Kidney (tissue), 14 donors: ENCODE results near the gene FMO5. TPM values are rescaled to one million over a fixed set of nuclear protein-coding genes. Genes with fewer than 3 reads are reported as not detected.

Experiments
- DNase-seq, 5 donors: peaks; one replicate each; pipeline ENCODE4 v3.0.0-alpha.2; 2013 to 2020
- FAIRE-seq: peaks from 2 replicates; lab custom pipeline; 2012; peaks lifted over from hg19 to GRCh38; lab: Jason Lieb, UNC
- H3K27ac ChIP-seq, 2 donors: one replicate each; pipeline ENCODE4 v1.7.0; 2013; ENCODE audit warnings: low read depth in 2 of 2, low read length in 2 of 2, inconsistent platforms in 1 of 2
- H3K27me3 ChIP-seq: one replicate; pipeline ENCODE4 v1.7.1; 2013; ENCODE audit warnings: low read length, inconsistent platforms; ENCODE audit not compliant: control insufficient read depth, insufficient read depth
- H3K36me3 ChIP-seq, 3 donors: one replicate each; pipeline versions ENCODE4 v1.7.0 to v1.7.1; 2013; ENCODE audit warnings: low read length in 3 of 3, control low read depth in 1 of 3, inconsistent platforms in 1 of 3; ENCODE audit not compliant: insufficient read depth in 3 of 3, control insufficient read depth in 2 of 3
- H3K4me1 ChIP-seq, 3 donors: one replicate each; pipeline versions ENCODE4 v1.7.0 to v1.7.1; 2013; ENCODE audit warnings: low read length in 3 of 3, inconsistent platforms in 1 of 3, low read depth in 1 of 3; ENCODE audit not compliant: control insufficient read depth in 2 of 3, insufficient read depth in 2 of 3
- H3K4me3 ChIP-seq, 3 donors: one replicate each; pipeline versions ENCODE4 v1.7.0 to v1.8.1; 2013; ENCODE audit warnings: low read length in 3 of 3, control low read depth in 1 of 3, inconsistent platforms in 1 of 3
- H3K9ac ChIP-seq, 3 donors: one replicate each; pipeline versions ENCODE4 v1.7.0 to v1.7.1; 2013; ENCODE audit warnings: low read length in 3 of 3, control low read depth in 1 of 3, inconsistent platforms in 1 of 3
- H3K9me3 ChIP-seq, 3 donors: one replicate each; pipeline versions ENCODE4 v1.7.0 to v1.7.1; 2013; ENCODE audit warnings: low read length in 3 of 3, control low read depth in 1 of 3, inconsistent platforms in 1 of 3; ENCODE audit not compliant: control insufficient read depth in 2 of 3, insufficient read depth in 1 of 3
- CTCF ChIP-seq: IDR thresholded peaks from 3 replicates; pipeline ENCODE4 v1.5.1; 2012; ENCODE audit warnings: mild to moderate bottlenecking, moderate library complexity, borderline replicate concordance; ENCODE audit not compliant: insufficient read depth; ENCODE audit errors: extremely low read depth
- intact Hi-C: fragments of 100-400 bp; cut with DNase I; formaldehyde crosslinking; loops from one replicate; pipeline ENCODE4 v1.11.1; 2022
- polyA plus RNA-seq: library from polyadenylated mRNA; stranded (reverse); fragments of 350-450 nt; fragmentation: Illumina TruSeq; extraction: RNeasy Lipid Tissue Mini Kit (QIAGEN cat#74804); gene quantifications from one replicate; pipeline ENCODE4 v1.2.3, GENCODE V29; 2014; ENCODE audit warnings: low read depth, low replicate concordance; ENCODE audit not compliant: insufficient read depth
- total RNA-seq: library from RNA; stranded (reverse); fragmentation: NEBNext Ultra II Directional; extraction: Animal tissue kit (Norgen Biotek cat#: 25700); gene quantifications from one replicate; pipeline ENCODE4 v1.2.1, GENCODE V29; 2021
- donor health status: control.
- donor health status: control.
- donor health status: control.
- donor health status: control.
- donor health status: control.
- donor health status: DM: yes; HTN: yes; CAD: no.
- donor health status: Normal renal cell carcinoma (clear cell type).

Gene FMO5
- total and polyA plus RNA-seq, 2 donors from 2014 or later = 9.5 to 12.3 TPM

- Histone ChIP-seq H3K27ac (no peak overlapping the region), H3K27me3 (no peaks in the 10 kb centered on the region), H3K9me3 (no peaks in the 10 kb centered on the region), H3K9ac (no peak overlapping the region), H3K4me3 (no peak overlapping the region), H3K4me1 (no peaks in the 10 kb centered on the region), H3K36me3 (peaks cover 0 to 9% (median 3%) of the 10 kb centered on the region in 3 donors)
- TF ChIP-seq CTCF = no peak
- intact Hi-C loops = no loop called here
- no peak for DNase-seq
- no peak for FAIRE-seq
Observed at GRCh38 chr1:147209825-147210821, 15.0 kb downstream of the FMO5 start.

GRCh38 chr1:147208619-147209018 lies 16.5 kb downstream of the FMO5 start:
- FAIRE-seq (no peak), DNase-seq (no peak)
- Histone ChIP-seq H3K27me3 (no peaks in the 10 kb centered on the region), H3K27ac (no peak overlapping the region), H3K9ac (no peak overlapping the region), H3K36me3 (peaks cover 0 to 8% (median 3%) of the 10 kb centered on the region in 3 donors), H3K9me3 (no peaks in the 10 kb centered on the region), H3K4me3 (no peak overlapping the region), H3K4me1 (no peaks in the 10 kb centered on the region)
- no peak for TF ChIP-seq CTCF
- intact Hi-C loops = no loop called here

- Histone ChIP-seq H3K36me3 (peaks cover 0 to 4% (median 3%) of the 10 kb centered on the region in 3 donors), H3K27ac (no peak overlapping the region), H3K9me3 (no peaks in the 10 kb centered on the region), H3K4me3 (no peak overlapping the region), H3K9ac (no peak overlapping the region), H3K4me1 (no peaks in the 10 kb centered on the region), H3K27me3 (no peaks in the 10 kb centered on the region)
- no peak for FAIRE-seq
- no peak for DNase-seq
- no peak for TF ChIP-seq CTCF
- intact Hi-C loops = no loop called here
Observed at GRCh38 chr1:147207192-147207591, 17.9 kb downstream of the FMO5 start.
